Endothelial cell (in vitro differentiated cells): Measurements from ENCODE around the gene MVP. TPM values are rescaled to one million over a fixed set of nuclear protein-coding genes. Genes with fewer than 3 reads are reported as not detected.
"Not testable (repeated sequence)": the region's sequence is repeated elsewhere in the genome, so short reads cannot be mapped to it uniquely, and the experiment has no call there.

ENCODE experiments used
- DNase-seq: peaks from one replicate; pipeline ENCODE4 v3.0.0; 2021; ENCODE audit warnings: low spot score
- H3K27ac Mint-ChIP-seq: one replicate; pipeline ENCODE4 v1.8.0; 2021; ENCODE audit warnings: mixed read lengths, inconsistent platforms; ENCODE audit not compliant: unreplicated experiment
- H3K27me3 Mint-ChIP-seq: one replicate; pipeline ENCODE4 v1.8.0; 2021; ENCODE audit warnings: mild to moderate bottlenecking, moderate library complexity, mixed read lengths, inconsistent platforms; ENCODE audit not compliant: unreplicated experiment
- H3K36me3 Mint-ChIP-seq: one replicate; pipeline ENCODE4 v1.8.0; 2021; ENCODE audit warnings: mild to moderate bottlenecking, low read depth, mixed read lengths, inconsistent platforms; ENCODE audit not compliant: unreplicated experiment
- H3K4me1 Mint-ChIP-seq: one replicate; pipeline ENCODE4 v1.8.0; 2021; ENCODE audit warnings: mild to moderate bottlenecking, mixed read lengths, inconsistent platforms; ENCODE audit not compliant: unreplicated experiment
- H3K4me3 Mint-ChIP-seq: one replicate; pipeline ENCODE4 v1.8.0; 2021; ENCODE audit warnings: mild to moderate bottlenecking, mixed read lengths, inconsistent platforms; ENCODE audit not compliant: unreplicated experiment
- H3K9me3 Mint-ChIP-seq: one replicate; pipeline ENCODE4 v1.8.0; 2021; ENCODE audit warnings: mixed read lengths, inconsistent platforms; ENCODE audit not compliant: unreplicated experiment
- total RNA-seq: library from RNA; stranded (reverse); fragmentation: NEBNext Ultra II Directional; extraction: Animal tissue kit (Norgen Biotek cat#: 25700); gene quantifications from one replicate; pipeline ENCODE4 v1.2.1, GENCODE V29; 2021; ENCODE audit not compliant: unreplicated experiment
- TF ChIP-seq, protein P1 (sequence below): fragments of 200-600 bp; sonication (generic); IDR thresholded peaks from one replicate; pipeline ENCODE4 v1.5.0; 2021; ENCODE audit warnings: antibody characterized with exemption; ENCODE audit not compliant: unreplicated experiment

MVP gene
- total RNA-seq, 1 donor from 2014 or later = 2.0 TPM

DNA sequence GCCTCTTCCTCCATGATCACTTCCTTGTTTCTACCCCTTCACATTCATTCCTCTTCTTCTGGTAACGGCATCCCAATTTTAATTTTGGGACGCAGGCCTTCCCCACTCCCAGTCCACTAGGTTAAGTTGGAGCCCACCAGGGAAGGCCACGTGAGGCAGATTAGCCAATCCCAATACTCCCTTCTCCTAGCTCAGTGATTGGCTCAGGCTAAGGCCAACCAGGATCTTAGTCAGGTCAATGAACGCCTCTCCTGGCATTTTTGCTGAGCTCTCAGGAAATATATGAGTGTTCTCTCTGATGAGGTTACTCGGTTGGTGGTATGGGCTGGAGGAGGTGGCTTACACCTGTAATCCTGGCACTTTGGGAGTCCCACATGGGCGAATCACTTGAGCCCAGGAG is 63.7 kb downstream of the MVP start:
- no peaks in the 10 kb centered on the region for H3K4me1 Mint-ChIP-seq
- no peaks in the 10 kb centered on the region for H3K9me3 Mint-ChIP-seq
- H3K4me3 Mint-ChIP-seq = no peak overlapping the region
- no peak for DNase-seq
- TF ChIP-seq, protein P1, sequence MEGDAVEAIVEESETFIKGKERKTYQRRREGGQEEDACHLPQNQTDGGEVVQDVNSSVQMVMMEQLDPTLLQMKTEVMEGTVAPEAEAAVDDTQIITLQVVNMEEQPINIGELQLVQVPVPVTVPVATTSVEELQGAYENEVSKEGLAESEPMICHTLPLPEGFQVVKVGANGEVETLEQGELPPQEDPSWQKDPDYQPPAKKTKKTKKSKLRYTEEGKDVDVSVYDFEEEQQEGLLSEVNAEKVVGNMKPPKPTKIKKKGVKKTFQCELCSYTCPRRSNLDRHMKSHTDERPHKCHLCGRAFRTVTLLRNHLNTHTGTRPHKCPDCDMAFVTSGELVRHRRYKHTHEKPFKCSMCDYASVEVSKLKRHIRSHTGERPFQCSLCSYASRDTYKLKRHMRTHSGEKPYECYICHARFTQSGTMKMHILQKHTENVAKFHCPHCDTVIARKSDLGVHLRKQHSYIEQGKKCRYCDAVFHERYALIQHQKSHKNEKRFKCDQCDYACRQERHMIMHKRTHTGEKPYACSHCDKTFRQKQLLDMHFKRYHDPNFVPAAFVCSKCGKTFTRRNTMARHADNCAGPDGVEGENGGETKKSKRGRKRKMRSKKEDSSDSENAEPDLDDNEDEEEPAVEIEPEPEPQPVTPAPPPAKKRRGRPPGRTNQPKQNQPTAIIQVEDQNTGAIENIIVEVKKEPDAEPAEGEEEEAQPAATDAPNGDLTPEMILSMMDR = no peak
- peaks cover 12% of the 10 kb centered on the region for H3K36me3 Mint-ChIP-seq
- peaks cover 2% of the 10 kb centered on the region for H3K27me3 Mint-ChIP-seq
- H3K27ac Mint-ChIP-seq = no peak overlapping the region

GRCh38 chr16:29889372-29889771 is 69.1 kb downstream of the MVP start:
- H3K4me1 Mint-ChIP-seq, H3K36me3 Mint-ChIP-seq, DNase-seq, H3K27me3 Mint-ChIP-seq, H3K9me3 Mint-ChIP-seq, H3K4me3 Mint-ChIP-seq, H3K27ac Mint-ChIP-seq: not testable (repeated sequence)

GRCh38 chr16:29891525-29892457 is 71.5 kb downstream of the MVP start:
- Mint-ChIP-seq H3K27ac (no peak overlapping the region), H3K27me3 (peaks cover 4% of the 10 kb centered on the region), H3K4me3 (no peak overlapping the region), H3K36me3 (no peaks in the 10 kb centered on the region), H3K4me1 (no peaks in the 10 kb centered on the region), H3K9me3 (no peaks in the 10 kb centered on the region)
- TF ChIP-seq, protein P1 = no peak
- DNase-seq = no peak

DNA sequence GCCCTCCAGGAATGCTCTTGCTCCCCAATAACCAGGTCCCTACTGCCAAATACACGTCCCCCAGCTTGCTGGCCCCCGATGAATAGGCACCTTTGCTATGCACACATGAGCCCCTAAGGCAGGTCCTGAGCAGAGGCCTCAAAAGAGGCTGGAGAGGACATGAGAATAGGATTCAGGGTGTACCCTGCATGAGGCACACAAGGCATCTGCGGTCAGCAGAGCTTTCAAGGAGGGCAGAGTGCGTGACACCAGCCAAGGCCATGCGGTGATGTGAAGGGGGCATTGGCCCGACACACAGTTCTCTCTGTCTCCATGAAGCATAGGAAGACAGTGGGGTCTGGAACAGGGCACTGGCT is 72.2 kb downstream of the MVP start:
- Mint-ChIP-seq H3K27me3 (peaks cover 5% of the 10 kb centered on the region), H3K36me3 (peaks cover 3% of the 10 kb centered on the region), H3K4me1 (no peaks in the 10 kb centered on the region), H3K27ac (no peak overlapping the region), H3K9me3 (no peaks in the 10 kb centered on the region), H3K4me3 (no peak overlapping the region)
- no peak for DNase-seq
- TF ChIP-seq, protein P1 = no peak

GRCh38 chr16:29893553-29893952 is 73.3 kb downstream of the MVP start:
- Mint-ChIP-seq H3K4me1 (peaks cover 4% of the 10 kb centered on the region), H3K36me3 (peaks cover 8% of the 10 kb centered on the region), H3K27ac (no peak overlapping the region), H3K27me3 (peaks cover 9% of the 10 kb centered on the region), H3K4me3 (no peak overlapping the region), H3K9me3 (no peaks in the 10 kb centered on the region)
- TF ChIP-seq, protein P1 = no peak
- no peak for DNase-seq
